Gastrocnemius medialis (tissue), 4 donors: ENCODE measurements around the gene CREG1. TPM values are rescaled to one million over a fixed set of nuclear protein-coding genes. Genes with fewer than 3 reads are reported as not detected.

Experiments used
- ATAC-seq, 2 donors: fragments of 150-250 bp; one replicate each; pipeline ENCODE4 v1.9.1; 2016
- DNase-seq, 2 donors: peaks; one replicate each; pipeline ENCODE4 v3.0.0-alpha.2; 2019
- H3K27ac ChIP-seq, 4 donors: fragments of 200-600 bp; sonication (generic); 1 replicate in 1 of 4; 2 replicates in 3 of 4; pipeline ENCODE4 v1.5.1; 2016 to 2018; ENCODE audit warnings: mild to moderate bottlenecking in 2 of 4, moderate library complexity in 1 of 4
- H3K27me3 ChIP-seq, 3 donors: fragments of 200-600 bp; sonication (generic) in 2 of 3; 1 replicate in 1 of 3; 2 replicates in 2 of 3; pipeline versions ENCODE4 v1.5.1 to v1.6.0; 2016 to 2019; ENCODE audit warnings: mild to moderate bottlenecking in 1 of 3, moderate library complexity in 1 of 3
- H3K36me3 ChIP-seq, 2 donors: fragments of 200-600 bp; sonication (generic) in 1 of 2; one replicate each; pipeline ENCODE4 v1.5.1; 2017 to 2018
- H3K4me1 ChIP-seq, 2 donors: fragments of 200-600 bp; sonication (generic) in 1 of 2; one replicate each; pipeline ENCODE4 v1.5.1; 2016 to 2017; ENCODE audit warnings: mild to moderate bottlenecking in 2 of 2
- H3K4me3 ChIP-seq, 4 donors: fragments of 200-600 bp; sonication (generic) in 3 of 4; 1 replicate in 1 of 4; 2 replicates in 3 of 4; pipeline ENCODE4 v1.5.1; 2016 to 2019; ENCODE audit warnings: mild to moderate bottlenecking in 2 of 4
- H3K9me3 ChIP-seq, 3 donors: fragments of 200-600 bp; sonication (generic) in 2 of 3; 1 replicate in 1 of 3; 2 replicates in 2 of 3; pipeline ENCODE4 v1.5.1; 2016 to 2019
- CTCF ChIP-seq, 5 experiments: fragments of 450-650 bp in 3 of 5; fragments of 200-600 bp in 2 of 5; sonication (generic) in 2 of 5; IDR thresholded peaks in 4 of 5; conservative IDR thresholded peaks in 1 of 5; 1 replicate in 4 of 5; 2 replicates in 1 of 5; pipeline ENCODE4 v1.5.1; 2016 to 2019; ENCODE audit warnings: antibody characterized with exemption in 5 of 5, mild to moderate bottlenecking in 3 of 5, moderate library complexity in 3 of 5
- POLR2A ChIP-seq, 2 donors: fragments of 450-650 bp; IDR thresholded peaks; one replicate each; pipeline ENCODE4 v1.6.1; 2017; ENCODE audit warnings: antibody characterized with exemption in 2 of 2, mild to moderate bottlenecking in 2 of 2, moderate library complexity in 2 of 2
- in situ Hi-C, 4 donors: fragments of 200-750 bp; cut with MboI; loops; one replicate each; pipeline versions ENCODE4 v1.15.0 to v1.8.0; 2017; ENCODE audit warnings: low sequenced_read_pairs in 4 of 4
- intact Hi-C: fragments of 100-400 bp; cut with DNase I; formaldehyde crosslinking; loops from one replicate; pipeline ENCODE4 v1.15.1; 2023; ENCODE audit warnings: low total_unique reads
- total RNA-seq, 4 donors: library from RNA; depleted of rRNA; stranded (reverse); fragments of >200 nt; gene quantifications; one replicate each; pipeline versions ENCODE4 v1.1.0 to v1.2.3, GENCODE V29; 2016

CREG1 gene
- total RNA-seq, 4 donors from 2014 or later = 69.9 to 99.6 (median 80.7) TPM

GRCh38 chr1:167511374-167511986, 42.1 kb downstream of the CREG1 start:
- DNase-seq (no peak), ATAC-seq (no peak)
- intact Hi-C loops (no loop called here), in situ Hi-C loops (no loop called here)
- H3K4me1 ChIP-seq = no peaks in the 10 kb centered on the region
- H3K9me3 ChIP-seq = no peaks in the 10 kb centered on the region
- H3K27ac ChIP-seq = no peak overlapping the region
- H3K4me3 ChIP-seq = no peak overlapping the region
- no peaks in the 10 kb centered on the region for H3K27me3 ChIP-seq
- TF ChIP-seq POLR2A (IDR thresholded peaks at IDR 0.05) = no peak
- no peak for TF ChIP-seq CTCF (IDR thresholded peaks at IDR 0.05 in 4 of 5, conservative IDR thresholded peaks at IDR 0.05 in 1 of 5)
- H3K36me3 ChIP-seq = no peaks in the 10 kb centered on the region

GRCh38 chr1:167510881-167511280, 42.7 kb downstream of the CREG1 start:
- ATAC-seq = no peak
- DNase-seq = no peak
- intact Hi-C loops = no loop called here
- H3K4me3 ChIP-seq = no peak overlapping the region
- no peak overlapping the region for H3K27ac ChIP-seq
- H3K36me3 ChIP-seq = no peaks in the 10 kb centered on the region
- H3K27me3 ChIP-seq = no peaks in the 10 kb centered on the region
- TF ChIP-seq CTCF (IDR thresholded peaks at IDR 0.05 in 4 of 5, conservative IDR thresholded peaks at IDR 0.05 in 1 of 5) = no peak
- no peak for TF ChIP-seq POLR2A (IDR thresholded peaks at IDR 0.05)
- H3K9me3 ChIP-seq = no peaks in the 10 kb centered on the region
- no peaks in the 10 kb centered on the region for H3K4me1 ChIP-seq
- in situ Hi-C loops = no loop called here

GRCh38 chr1:167510244-167510643, 43.3 kb downstream of the CREG1 start:
- H3K4me1 ChIP-seq = no peaks in the 10 kb centered on the region
- H3K4me3 ChIP-seq = no peak overlapping the region
- in situ Hi-C loops (no loop called here), intact Hi-C loops (no loop called here)
- DNase-seq (no peak), ATAC-seq (no peak)
- no peaks in the 10 kb centered on the region for H3K36me3 ChIP-seq
- no peak for TF ChIP-seq CTCF (IDR thresholded peaks at IDR 0.05 in 4 of 5, conservative IDR thresholded peaks at IDR 0.05 in 1 of 5)
- no peak for TF ChIP-seq POLR2A (IDR thresholded peaks at IDR 0.05)
- H3K9me3 ChIP-seq = no peaks in the 10 kb centered on the region
- H3K27me3 ChIP-seq = no peaks in the 10 kb centered on the region
- no peak overlapping the region for H3K27ac ChIP-seq

GRCh38 chr1:167509587-167509986, 44.0 kb downstream of the CREG1 start:
- DNase-seq (no peak), ATAC-seq (no peak)
- no peak overlapping the region for H3K4me3 ChIP-seq
- H3K27ac ChIP-seq = no peak overlapping the region
- intact Hi-C loops = no loop called here
- no peaks in the 10 kb centered on the region for H3K36me3 ChIP-seq
- H3K9me3 ChIP-seq = no peaks in the 10 kb centered on the region
- TF ChIP-seq POLR2A (IDR thresholded peaks at IDR 0.05) (no peak), CTCF (IDR thresholded peaks at IDR 0.05 in 4 of 5, conservative IDR thresholded peaks at IDR 0.05 in 1 of 5) (no peak)
- no peaks in the 10 kb centered on the region for H3K27me3 ChIP-seq
- H3K4me1 ChIP-seq = no peaks in the 10 kb centered on the region
- in situ Hi-C loops = no loop called here

- H3K27me3 ChIP-seq = no peaks in the 10 kb centered on the region
- no peak overlapping the region for H3K4me3 ChIP-seq
- no peaks in the 10 kb centered on the region for H3K36me3 ChIP-seq
- no peak for ATAC-seq
- TF ChIP-seq CTCF (IDR thresholded peaks at IDR 0.05 in 4 of 5, conservative IDR thresholded peaks at IDR 0.05 in 1 of 5) (no peak), POLR2A (IDR thresholded peaks at IDR 0.05) (no peak)
- H3K4me1 ChIP-seq = no peaks in the 10 kb centered on the region
- intact Hi-C loops = no loop called here
- H3K27ac ChIP-seq = no peak overlapping the region
- no peak for DNase-seq
- in situ Hi-C loops = no loop called here
- H3K9me3 ChIP-seq = no peaks in the 10 kb centered on the region
Observed at GRCh38 chr1:167507719-167508118, 45.8 kb downstream of the CREG1 start.
